Measurements from ENCODE around the gene THAP4.

THAP4 gene

DNA sequence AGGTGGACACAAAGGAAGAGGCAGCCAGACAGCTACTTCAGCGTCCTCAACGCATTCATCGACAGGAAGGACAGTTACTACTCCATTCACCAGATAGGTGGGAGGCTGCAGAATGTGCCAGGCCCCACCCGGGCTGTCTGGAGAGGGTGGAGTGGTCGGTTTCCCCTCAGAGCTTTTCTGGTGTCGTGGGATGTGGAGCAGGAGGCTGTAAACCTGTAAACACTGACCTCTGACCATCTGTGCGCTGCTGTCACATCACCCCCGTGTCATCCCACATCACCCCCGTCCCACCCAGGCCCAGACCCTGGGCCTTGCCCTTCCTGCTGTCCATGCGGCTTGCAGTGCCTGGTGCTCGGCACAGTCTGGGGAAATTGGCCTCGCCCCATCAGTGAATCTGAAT lies 17.6 kb upstream of the THAP4 start:
- DNase-seq (ENCODE audit: low spot score): no peak
- in situ Hi-C loops (cut with MboI; ENCODE audit: low pct_unique_long_range_greater_than_20kb, low sequenced_read_pairs, unreplicated experiment): no loop called here
- TF ChIP-seq, protein P1, sequence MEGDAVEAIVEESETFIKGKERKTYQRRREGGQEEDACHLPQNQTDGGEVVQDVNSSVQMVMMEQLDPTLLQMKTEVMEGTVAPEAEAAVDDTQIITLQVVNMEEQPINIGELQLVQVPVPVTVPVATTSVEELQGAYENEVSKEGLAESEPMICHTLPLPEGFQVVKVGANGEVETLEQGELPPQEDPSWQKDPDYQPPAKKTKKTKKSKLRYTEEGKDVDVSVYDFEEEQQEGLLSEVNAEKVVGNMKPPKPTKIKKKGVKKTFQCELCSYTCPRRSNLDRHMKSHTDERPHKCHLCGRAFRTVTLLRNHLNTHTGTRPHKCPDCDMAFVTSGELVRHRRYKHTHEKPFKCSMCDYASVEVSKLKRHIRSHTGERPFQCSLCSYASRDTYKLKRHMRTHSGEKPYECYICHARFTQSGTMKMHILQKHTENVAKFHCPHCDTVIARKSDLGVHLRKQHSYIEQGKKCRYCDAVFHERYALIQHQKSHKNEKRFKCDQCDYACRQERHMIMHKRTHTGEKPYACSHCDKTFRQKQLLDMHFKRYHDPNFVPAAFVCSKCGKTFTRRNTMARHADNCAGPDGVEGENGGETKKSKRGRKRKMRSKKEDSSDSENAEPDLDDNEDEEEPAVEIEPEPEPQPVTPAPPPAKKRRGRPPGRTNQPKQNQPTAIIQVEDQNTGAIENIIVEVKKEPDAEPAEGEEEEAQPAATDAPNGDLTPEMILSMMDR (IDR thresholded peaks at IDR 0.05; ENCODE audit: extremely low read depth, insufficient read depth, missing control alignments): no peak

DNA sequence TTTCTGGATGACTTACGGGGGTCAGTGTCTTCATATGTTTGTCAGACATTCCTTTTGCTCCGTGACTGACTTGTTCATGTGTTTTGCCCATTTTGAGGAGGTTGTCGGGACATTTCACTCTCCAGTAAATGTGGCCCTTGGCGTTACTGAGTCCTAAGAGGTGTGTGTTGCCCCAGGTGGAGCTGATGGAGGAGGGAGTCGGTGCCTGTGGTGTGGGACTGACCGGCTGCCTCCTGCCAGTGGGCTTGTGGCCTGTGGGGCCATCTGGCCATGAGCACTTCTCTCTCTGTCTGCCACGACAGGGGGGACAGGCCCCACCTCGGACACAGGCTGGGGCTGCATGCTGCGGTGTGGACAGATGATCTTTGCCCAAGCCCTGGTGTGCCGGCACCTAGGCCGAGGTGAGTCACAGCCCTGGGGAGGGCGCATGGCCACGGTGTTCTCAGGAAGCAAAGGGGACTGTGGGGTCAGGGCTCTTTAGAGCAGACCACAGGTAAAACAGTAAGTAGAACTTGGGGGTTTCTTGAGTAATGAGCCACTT lies 16.3 kb upstream of the THAP4 start:
- TF ChIP-seq, protein P1 (IDR thresholded peaks at IDR 0.05; ENCODE audit: extremely low read depth, insufficient read depth, missing control alignments): no peak
- DNase-seq (ENCODE audit: low spot score): no peak
- in situ Hi-C loops (cut with MboI; ENCODE audit: low pct_unique_long_range_greater_than_20kb, low sequenced_read_pairs, unreplicated experiment): no loop called here

DNA sequence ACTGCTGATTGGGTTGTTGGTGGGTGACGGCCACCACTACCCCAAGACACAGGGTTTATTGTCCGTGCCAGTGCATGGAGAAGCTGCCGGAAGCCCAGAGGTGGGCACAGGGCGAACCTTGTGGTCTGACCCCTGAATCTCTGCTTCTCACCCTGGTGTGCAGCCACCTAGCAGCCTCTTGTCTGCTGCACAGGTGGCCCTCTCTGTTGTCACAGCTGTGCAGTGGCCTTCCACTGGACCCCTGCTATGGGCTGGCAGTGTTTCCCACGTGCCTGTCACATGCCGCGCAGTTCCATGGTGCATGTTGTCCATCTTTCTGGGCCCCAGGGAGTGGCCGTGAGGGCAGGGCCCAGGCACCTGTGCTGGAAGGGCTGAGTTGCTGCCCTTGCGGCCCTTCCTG lies 15.8 kb upstream of the THAP4 start:
- TF ChIP-seq, protein P1 (IDR thresholded peaks at IDR 0.05; ENCODE audit: extremely low read depth, insufficient read depth, missing control alignments): no peak
- DNase-seq (ENCODE audit: low spot score): no peak
- in situ Hi-C loops (cut with MboI; ENCODE audit: low pct_unique_long_range_greater_than_20kb, low sequenced_read_pairs, unreplicated experiment): no loop called here

DNA sequence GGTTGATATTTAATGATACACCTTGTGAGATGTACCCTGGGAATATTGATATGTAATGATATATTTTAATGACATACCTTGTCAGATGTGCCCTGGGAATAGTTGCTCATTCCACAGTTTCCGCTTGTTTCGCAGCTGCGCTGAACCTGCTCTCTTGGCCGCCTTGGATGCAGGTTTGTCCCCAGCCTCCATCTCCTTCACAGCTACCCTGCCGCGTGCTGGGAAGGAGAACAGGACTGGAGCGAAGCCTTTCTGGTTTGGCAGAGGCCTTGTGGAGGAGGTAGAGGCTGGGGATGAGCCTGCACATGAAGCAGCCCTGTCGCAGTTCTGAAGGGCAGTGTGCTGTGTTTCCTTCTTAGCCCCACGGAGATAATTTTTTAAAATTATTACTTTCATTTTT lies 15.2 kb upstream of the THAP4 start:
- TF ChIP-seq, protein P1 (IDR thresholded peaks at IDR 0.05; ENCODE audit: extremely low read depth, insufficient read depth, missing control alignments): no peak
- no peak for DNase-seq (ENCODE audit: low spot score)
- in situ Hi-C loops (cut with MboI; ENCODE audit: low pct_unique_long_range_greater_than_20kb, low sequenced_read_pairs, unreplicated experiment): no loop called here

DNA sequence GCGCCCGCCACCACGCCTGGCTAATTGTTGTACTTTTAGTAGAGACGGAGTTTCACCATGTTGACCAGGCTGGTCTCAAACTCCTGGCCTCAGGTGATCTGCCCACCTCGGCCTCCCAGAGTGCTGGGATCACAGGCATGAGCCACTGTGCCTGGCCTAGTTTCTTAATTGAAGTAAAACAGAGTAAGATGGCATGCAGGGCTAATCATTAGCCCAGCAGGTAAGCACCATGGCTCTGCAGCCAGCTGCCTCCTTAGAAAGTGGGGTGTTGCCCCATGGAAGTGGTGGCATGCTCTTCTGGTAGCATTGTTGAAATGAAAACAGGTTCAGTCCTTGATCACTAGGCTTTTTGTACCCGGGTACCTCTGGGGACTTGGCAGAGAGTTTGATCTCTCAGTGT lies 13.0 kb upstream of the THAP4 start:
- DNase-seq (ENCODE audit: low spot score): no peak
- in situ Hi-C loops (cut with MboI; ENCODE audit: low pct_unique_long_range_greater_than_20kb, low sequenced_read_pairs, unreplicated experiment): no loop called here
- TF ChIP-seq, protein P1 (IDR thresholded peaks at IDR 0.05; ENCODE audit: extremely low read depth, insufficient read depth, missing control alignments): no peak

DNA sequence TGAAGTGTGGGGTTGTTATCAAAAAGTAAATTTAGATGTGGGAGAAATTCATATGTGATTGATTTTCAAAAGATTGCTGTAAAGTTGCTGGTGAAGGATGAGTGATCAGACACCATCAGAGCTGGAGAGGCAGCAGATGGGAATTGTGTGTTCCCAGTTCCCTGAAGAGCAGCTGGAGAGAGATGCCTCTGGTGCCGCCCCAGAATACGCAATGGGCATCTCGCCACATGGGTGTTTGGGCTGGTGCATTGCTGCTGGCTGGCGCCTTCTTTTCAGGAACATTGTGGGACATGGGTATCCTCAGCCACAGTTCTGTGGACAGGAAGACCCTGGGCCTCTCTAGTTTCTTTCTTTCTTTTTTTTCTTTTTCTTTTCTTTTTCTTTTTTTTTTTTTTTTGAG lies 12.4 kb upstream of the THAP4 start:
- no peak for DNase-seq (ENCODE audit: low spot score)
- TF ChIP-seq, protein P1 (IDR thresholded peaks at IDR 0.05; ENCODE audit: extremely low read depth, insufficient read depth, missing control alignments): no peak
- in situ Hi-C loops (cut with MboI; ENCODE audit: low pct_unique_long_range_greater_than_20kb, low sequenced_read_pairs, unreplicated experiment): no loop called here

DNA sequence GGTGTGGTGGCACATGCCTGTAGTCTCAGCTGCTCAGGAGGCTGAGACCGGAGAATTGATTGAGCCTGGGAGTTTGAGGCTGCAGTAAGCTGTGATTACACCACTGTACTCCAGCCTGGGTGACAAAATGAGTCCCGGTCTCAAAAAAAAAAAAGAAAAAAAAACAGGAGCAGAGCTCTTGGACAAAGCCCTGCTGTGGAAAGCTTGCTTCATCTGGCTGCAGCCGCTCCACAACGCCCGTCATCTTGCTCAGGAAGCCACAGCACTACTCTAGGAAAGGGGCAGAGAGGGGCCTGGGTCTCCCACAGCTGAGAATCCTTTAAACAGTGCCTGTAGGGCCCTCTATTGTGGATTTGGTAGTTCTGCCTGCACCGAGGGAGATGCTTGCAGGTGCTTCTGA lies 11.5 kb upstream of the THAP4 start:
- in situ Hi-C loops (cut with MboI; ENCODE audit: low pct_unique_long_range_greater_than_20kb, low sequenced_read_pairs, unreplicated experiment): no loop called here
- no peak for DNase-seq (ENCODE audit: low spot score)
- TF ChIP-seq, protein P1 (IDR thresholded peaks at IDR 0.05; ENCODE audit: extremely low read depth, insufficient read depth, missing control alignments): no peak
